ENCODE data around the gene PLCG2.

PLCG2 gene

DNA sequence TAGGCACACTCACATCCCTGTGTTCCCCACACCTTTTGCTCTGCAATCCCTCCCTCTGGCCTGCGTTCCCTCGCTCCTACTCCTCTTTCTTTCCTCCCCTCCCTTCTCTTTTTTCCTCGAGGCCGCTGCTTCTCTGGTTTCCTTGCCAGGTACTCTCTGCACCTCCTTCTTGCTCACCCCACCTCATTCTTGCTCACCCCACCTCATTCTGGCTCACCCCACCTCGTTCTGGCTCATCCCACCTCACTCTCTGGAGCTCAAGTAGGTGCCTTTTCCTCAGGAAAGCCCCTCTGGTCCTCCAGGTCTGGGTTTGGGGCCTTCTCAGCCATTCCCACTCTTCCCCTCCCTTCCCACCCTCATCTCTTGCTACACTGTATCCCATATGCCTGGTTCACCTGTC is 103.5 kb downstream of the PLCG2 start:
- no peak for DNase-seq

- DNase-seq: no peak
Measured at GRCh38 chr16:81883235-81883634, 104.1 kb downstream of the PLCG2 start.

- DNase-seq: peak; percentile 37 to 38
Measured at GRCh38 chr16:81885976-81886586, 107.0 kb downstream of the PLCG2 start.

DNA sequence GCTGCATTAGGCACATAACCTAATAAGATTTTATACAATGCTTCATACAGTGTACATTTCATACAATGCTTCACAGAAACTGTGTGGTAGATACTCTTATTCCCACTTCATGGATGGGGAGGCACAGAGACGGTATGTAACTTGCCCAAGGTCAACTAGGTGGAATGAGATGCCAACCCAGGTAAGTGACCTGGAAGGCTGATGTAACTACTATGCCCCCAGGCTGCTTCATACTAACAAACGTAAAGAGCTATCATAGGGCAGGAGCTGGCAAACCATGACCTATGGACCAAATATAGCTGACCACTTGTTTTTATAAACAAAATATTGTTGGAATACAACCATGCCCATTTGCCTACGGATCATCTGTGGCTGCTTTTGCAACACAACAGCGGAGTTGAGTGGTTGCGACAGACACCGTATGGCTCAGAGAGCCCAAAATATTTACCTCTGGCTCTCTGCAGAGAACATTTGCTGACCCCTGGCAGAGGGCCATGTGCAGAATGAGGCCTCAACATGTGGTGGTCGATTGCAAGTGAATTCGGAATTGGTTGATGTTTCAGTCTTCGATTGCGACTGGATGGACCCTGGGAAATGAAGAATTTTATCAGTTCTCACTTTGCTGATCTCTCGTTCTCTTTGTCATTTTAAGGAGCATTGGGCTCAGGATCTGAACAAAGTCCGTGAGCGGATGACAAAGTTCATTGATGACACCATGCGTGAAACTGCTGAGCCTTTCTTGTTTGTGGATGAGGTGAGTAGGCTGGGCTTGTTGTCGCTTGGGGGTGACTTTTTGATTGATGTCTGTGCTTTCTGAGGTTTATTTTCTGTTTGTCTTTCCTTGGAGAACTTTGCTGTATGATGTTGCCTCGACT is 109.7 kb downstream of the PLCG2 start:
- DNase-seq: no peak

- no peak for DNase-seq
Measured at GRCh38 chr16:81891736-81892364, 112.8 kb downstream of the PLCG2 start.

DNA sequence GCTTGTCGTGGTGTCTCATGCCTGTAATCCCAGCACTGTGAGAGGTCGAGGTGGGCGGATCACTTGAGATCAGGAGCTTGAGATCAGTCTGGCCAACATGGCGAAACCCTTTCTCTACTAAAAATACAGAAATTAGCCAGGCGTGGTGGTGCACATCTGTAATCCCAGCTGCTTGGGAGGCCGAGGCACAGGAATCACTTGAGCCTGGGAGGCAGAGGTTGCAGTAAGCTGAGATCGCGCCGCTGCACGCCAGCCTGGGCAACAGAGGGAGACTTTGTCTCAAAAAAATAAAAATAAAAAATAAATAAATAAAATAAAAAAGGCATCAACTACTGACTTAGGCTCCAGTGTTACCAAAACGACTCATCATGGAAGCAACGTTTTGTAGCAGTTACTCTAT is 115.5 kb downstream of the PLCG2 start:
- DNase-seq: no peak

- DNase-seq: no peak
Measured at GRCh38 chr16:81896902-81897301, 117.8 kb downstream of the PLCG2 start.

DNA sequence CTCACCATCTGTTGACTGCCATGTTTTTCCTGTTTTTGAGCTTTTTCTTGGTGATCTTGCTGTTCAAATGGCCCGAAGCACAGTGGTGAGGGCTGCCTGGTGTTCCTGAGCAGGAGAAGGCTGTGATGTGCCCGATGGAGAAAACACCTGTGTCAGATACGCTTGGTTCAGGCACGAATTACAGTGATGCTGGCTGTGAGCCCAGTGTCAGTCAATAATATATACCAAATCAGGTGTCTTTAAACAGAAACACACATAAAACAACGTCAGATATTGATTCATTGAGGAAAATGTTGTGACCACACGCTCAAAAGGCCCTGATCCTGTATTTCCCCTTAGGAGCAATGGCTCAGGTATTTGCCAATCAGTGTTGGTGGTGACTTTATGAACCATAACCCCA is 120.5 kb downstream of the PLCG2 start:
- no peak for DNase-seq

DNA sequence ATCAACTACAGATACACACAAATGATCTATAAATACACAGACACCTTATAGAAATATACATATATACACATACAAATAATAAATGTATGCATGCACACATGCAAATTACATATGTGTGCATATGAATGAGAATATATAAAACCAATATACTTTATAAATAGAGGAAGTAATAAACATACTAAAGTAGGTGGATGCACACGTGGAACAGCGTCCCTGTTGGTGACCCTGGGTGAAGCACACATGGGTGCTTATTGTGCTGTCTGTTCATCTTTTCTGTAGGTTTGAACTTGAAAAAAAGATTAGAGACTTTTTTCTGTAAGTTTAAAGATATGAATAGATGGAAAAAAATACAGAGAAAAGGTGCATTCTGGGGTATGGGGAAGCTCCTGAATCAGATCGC is 120.9 kb downstream of the PLCG2 start:
- DNase-seq: no peak

GRCh38 chr16:81900456-81900855 is 121.4 kb downstream of the PLCG2 start:
- DNase-seq: no peak

DNA sequence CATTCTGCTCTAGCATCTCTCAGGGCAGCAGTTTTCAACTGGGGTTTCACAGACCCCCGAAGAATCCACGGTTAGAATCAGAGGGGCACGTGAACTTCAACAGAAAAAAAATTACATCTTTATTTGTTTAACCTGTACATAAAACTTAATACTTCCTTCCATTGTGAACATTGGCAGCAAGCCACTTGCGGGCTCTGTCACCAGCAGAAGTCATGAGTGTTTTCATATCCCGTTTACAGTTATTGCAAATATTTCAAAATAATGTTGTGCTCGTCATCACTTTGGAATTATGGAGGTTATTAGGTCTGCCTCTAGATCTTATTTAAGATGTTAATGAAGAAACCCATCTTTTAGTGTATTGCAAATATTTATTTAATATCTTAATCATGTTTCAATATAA is 122.4 kb downstream of the PLCG2 start:
- DNase-seq: no peak

GRCh38 chr16:81902025-81902424 is 122.9 kb downstream of the PLCG2 start:
- no peak for DNase-seq

DNA sequence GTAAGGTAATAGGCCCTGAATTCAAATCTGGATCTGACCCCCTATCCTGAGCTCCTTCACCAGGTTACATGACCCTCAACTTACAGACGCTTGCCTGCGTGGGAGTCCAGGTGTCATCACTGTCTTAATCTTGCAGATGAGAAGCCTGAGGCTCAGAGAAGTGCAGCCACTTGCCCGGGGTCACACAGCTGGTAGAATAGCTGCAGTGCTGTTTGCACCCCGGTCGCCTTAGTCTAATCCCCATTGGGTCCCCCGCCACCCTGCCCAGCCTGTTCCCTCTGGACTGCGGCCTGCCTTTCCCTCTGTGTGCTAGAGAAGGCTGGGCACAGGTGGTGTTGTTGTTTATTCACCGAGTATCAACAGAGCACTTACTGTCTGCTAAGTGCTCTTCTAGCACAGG is 125.2 kb downstream of the PLCG2 start:
- no peak for DNase-seq

- DNase-seq: no peak
Measured at GRCh38 chr16:81905277-81905676, 126.2 kb downstream of the PLCG2 start.

GRCh38 chr16:81907681-81908080 is 128.6 kb downstream of the PLCG2 start:
- no peak for DNase-seq

- no peak for DNase-seq
Measured at GRCh38 chr16:81908466-81909262, 129.6 kb downstream of the PLCG2 start.

DNA sequence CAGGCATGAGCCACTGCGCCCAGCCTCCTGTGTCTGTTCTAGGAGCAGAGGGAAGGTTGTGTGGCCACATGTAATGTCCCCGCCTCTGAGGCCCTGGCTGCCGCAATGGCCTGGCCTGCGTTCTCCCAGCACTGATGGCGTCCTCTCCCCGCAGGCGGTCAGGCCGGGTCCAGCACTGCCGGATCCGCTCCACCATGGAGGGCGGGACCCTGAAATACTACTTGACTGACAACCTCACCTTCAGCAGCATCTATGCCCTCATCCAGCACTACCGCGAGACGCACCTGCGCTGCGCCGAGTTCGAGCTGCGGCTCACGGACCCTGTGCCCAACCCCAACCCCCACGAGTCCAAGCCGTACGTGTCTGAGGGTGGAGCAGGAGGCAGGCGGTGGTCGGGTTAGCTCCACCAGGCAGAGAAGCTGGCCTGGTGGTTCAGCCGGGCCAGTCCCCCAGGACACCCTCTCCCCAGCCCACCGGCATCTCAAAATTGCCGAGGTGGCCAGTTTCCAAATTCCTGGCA is 131.3 kb downstream of the PLCG2 start:
- DNase-seq: no peak

GRCh38 chr16:81912395-81912794 is 133.3 kb downstream of the PLCG2 start:
- DNase-seq: no peak

DNA sequence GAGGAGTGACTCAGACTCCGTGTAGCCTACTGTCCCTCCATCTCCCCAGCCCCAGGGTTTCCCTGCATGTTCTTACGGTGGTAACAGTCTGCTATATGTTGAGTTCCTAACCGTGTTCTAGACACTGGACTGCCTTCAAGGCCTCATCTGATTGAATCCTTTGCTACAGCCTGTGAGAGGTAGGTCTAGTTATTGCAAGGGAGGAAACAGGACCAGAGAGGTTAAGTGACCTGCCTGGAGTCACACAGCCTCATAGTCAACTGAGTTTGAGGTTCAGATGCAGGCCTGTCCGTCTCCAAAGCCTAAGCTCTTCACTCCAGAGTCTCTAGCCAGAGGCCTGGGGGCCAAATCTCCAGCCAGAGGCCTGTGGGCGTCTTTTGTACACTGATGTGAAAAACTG is 134.1 kb downstream of the PLCG2 start:
- DNase-seq: no peak

- DNase-seq: no peak
Measured at GRCh38 chr16:81917375-81917774, 138.3 kb downstream of the PLCG2 start.

DNA sequence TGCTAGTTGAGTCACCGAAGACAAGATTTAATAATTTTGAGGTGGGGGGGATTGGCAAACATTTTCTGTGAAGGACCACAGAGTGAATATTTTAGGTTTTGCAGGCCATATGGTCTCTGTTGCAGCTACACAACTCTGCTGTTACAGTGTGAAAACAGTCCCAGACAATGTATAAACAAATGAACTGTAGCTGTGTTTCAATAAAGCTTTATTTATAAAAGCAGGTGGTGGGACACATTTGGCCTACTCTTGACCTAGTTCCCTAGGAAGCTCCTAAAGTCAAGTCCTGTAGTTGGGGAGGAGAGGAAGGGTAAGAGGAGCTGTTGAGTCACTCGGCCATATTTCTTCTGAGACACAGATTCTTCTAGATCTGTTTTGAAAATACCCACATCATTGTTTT is 139.8 kb downstream of the PLCG2 start:
- DNase-seq: no peak

- no peak for DNase-seq
Measured at GRCh38 chr16:81920498-81920897, 141.4 kb downstream of the PLCG2 start.
